ENCODE results near the gene C17orf114.

Gene C17orf114

DNA sequence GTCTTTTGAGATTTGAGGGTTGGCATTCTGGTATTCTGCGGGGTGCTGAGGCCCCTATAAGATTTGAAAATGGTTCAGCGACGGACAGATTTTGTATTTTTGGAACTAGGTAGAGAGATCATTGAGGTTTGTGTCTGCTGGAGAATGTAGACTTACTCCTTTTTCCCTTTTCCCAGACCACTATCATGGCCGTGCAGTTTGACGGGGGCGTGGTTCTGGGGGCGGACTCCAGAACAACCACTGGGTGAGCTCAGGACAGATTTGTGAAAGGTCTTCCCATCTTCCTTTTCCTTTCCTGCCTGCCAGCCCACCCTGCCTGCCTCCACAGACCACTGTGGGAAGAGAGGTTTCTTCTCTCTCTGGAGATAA, 5.6 kb downstream of the C17orf114 start:
- H3K9me3 Mint-ChIP-seq (ENCODE audit: unreplicated experiment): peaks cover 2% of the 10 kb centered on the region
- peaks cover 4% of the 10 kb centered on the region for H3K36me3 Mint-ChIP-seq (ENCODE audit: low read depth, unreplicated experiment)
- DNase-seq (ENCODE audit: low read depth) (no peak), FAIRE-seq (peak; percentile 72)
- Histone ChIP-seq H3K4me1 (ENCODE audit: insufficient read depth, low read length) (peaks cover 4% of the 10 kb centered on the region), H3K27me3 (ENCODE audit: insufficient read depth, low read length) (peaks cover 2% of the 10 kb centered on the region), H3K79me2 (ENCODE audit: insufficient read depth, low read length) (peaks cover 23% of the 10 kb centered on the region), H3K4me3 (ENCODE audit: insufficient read depth, low read depth, low read length) (peak overlapping the region; percentile 96), H3K4me2 (ENCODE audit: low read length) (peak overlapping the region; percentile 89), H3K27ac (ENCODE audit: low read depth, low read length) (peak overlapping the region; percentile 88), H2AFZ (ENCODE audit: low read depth, low read length) (peak overlapping the region; percentile 72), H4K20me1 (ENCODE audit: insufficient read depth, low read length) (peaks cover 7% of the 10 kb centered on the region), H3K36me3 (ENCODE audit: insufficient read depth, low read length) (peaks cover 18% of the 10 kb centered on the region), H3K9me3 (ENCODE audit: insufficient read depth, low read depth, low read length) (no peaks in the 10 kb centered on the region), H3K9ac (ENCODE audit: low read length) (peak overlapping the region; percentile 97)
- peak overlapping the region; percentile 98 for H3K27ac Mint-ChIP-seq (ENCODE audit: unreplicated experiment)
- H3K27me3 Mint-ChIP-seq (ENCODE audit: low read depth, unreplicated experiment): peaks cover 5% of the 10 kb centered on the region
- no peak for TF ChIP-seq EZH2 (IDR thresholded peaks at IDR 0.05; ENCODE audit: insufficient read depth, low read length)
- TF ChIP-seq, protein P1, sequence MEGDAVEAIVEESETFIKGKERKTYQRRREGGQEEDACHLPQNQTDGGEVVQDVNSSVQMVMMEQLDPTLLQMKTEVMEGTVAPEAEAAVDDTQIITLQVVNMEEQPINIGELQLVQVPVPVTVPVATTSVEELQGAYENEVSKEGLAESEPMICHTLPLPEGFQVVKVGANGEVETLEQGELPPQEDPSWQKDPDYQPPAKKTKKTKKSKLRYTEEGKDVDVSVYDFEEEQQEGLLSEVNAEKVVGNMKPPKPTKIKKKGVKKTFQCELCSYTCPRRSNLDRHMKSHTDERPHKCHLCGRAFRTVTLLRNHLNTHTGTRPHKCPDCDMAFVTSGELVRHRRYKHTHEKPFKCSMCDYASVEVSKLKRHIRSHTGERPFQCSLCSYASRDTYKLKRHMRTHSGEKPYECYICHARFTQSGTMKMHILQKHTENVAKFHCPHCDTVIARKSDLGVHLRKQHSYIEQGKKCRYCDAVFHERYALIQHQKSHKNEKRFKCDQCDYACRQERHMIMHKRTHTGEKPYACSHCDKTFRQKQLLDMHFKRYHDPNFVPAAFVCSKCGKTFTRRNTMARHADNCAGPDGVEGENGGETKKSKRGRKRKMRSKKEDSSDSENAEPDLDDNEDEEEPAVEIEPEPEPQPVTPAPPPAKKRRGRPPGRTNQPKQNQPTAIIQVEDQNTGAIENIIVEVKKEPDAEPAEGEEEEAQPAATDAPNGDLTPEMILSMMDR (IDR thresholded peaks at IDR 0.05; ENCODE audit: insufficient read depth, low read depth, low read length): no peak
- peak overlapping the region; percentile 96 for H3K4me3 Mint-ChIP-seq (ENCODE audit: unreplicated experiment)
- H3K4me1 Mint-ChIP-seq (ENCODE audit: low read depth, unreplicated experiment): peaks cover 3% of the 10 kb centered on the region

DNA sequence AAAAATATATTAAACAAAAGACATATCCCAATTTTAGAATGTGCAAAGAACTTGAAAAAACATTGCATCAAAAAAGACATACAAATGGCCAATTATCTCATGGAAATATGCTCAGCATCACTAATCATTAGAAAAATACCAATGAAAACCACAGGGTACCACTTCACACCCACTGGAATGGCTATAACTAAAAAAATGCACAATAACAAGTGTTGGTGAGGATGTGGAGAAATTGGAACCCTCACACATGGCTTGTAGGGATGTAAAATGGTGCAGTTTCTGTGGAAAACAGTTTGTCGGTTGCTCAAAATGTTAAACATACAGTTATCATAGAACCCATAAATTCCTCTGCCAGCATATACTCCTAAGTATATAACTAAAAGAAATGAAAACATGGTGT, 7.0 kb downstream of the C17orf114 start:
- peaks cover 3% of the 10 kb centered on the region for H3K4me1 Mint-ChIP-seq (ENCODE audit: low read depth, unreplicated experiment)
- Histone ChIP-seq H3K9ac (ENCODE audit: low read length) (no peak overlapping the region), H4K20me1 (ENCODE audit: insufficient read depth, low read length) (peaks cover 7% of the 10 kb centered on the region), H3K4me3 (ENCODE audit: insufficient read depth, low read depth, low read length) (no peak overlapping the region), H3K4me1 (ENCODE audit: insufficient read depth, low read length) (peaks cover 8% of the 10 kb centered on the region), H3K4me2 (ENCODE audit: low read length) (no peak overlapping the region), H3K79me2 (ENCODE audit: insufficient read depth, low read length) (peaks cover 23% of the 10 kb centered on the region), H3K27me3 (ENCODE audit: insufficient read depth, low read length) (peaks cover 2% of the 10 kb centered on the region), H3K9me3 (ENCODE audit: insufficient read depth, low read depth, low read length) (no peaks in the 10 kb centered on the region), H3K27ac (ENCODE audit: low read depth, low read length) (no peak overlapping the region), H2AFZ (ENCODE audit: low read depth, low read length) (peak overlapping the region; percentile 72), H3K36me3 (ENCODE audit: insufficient read depth, low read length) (peaks cover 18% of the 10 kb centered on the region)
- no peak for TF ChIP-seq EZH2 (IDR thresholded peaks at IDR 0.05; ENCODE audit: insufficient read depth, low read length)
- TF ChIP-seq, protein P1 (IDR thresholded peaks at IDR 0.05; ENCODE audit: insufficient read depth, low read depth, low read length): no peak
- peak overlapping the region; percentile 96 for H3K4me3 Mint-ChIP-seq (ENCODE audit: unreplicated experiment)
- H3K36me3 Mint-ChIP-seq (ENCODE audit: low read depth, unreplicated experiment): peaks cover 4% of the 10 kb centered on the region
- DNase-seq (ENCODE audit: low read depth) (no peak), FAIRE-seq (no peak)
- peaks cover 2% of the 10 kb centered on the region for H3K9me3 Mint-ChIP-seq (ENCODE audit: unreplicated experiment)
- peaks cover 5% of the 10 kb centered on the region for H3K27me3 Mint-ChIP-seq (ENCODE audit: low read depth, unreplicated experiment)
- peak overlapping the region; percentile 98 for H3K27ac Mint-ChIP-seq (ENCODE audit: unreplicated experiment)

DNA sequence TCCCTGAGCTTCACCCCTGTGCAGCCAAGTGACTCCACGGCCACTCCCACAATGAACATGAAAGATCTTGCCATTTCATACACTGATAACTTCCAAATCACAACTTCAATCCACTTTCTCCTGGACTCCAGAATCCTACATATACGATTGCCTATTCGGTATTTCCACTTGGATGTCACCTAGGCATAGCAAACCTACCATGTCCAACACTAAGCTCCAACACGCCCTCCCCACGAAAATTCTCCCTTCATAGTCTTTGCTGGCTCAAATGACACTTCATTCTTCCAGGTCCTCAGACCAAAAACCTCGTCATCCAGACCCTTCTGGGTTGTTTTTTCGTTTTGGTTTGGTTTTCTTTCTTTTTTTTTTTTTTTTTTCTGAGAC, 11.4 kb downstream of the C17orf114 start:
- peaks cover 5% of the 10 kb centered on the region for H3K27me3 Mint-ChIP-seq (ENCODE audit: low read depth, unreplicated experiment)
- peaks cover 18% of the 10 kb centered on the region for H3K4me1 ChIP-seq (ENCODE audit: insufficient read depth, low read length)
- peaks cover 13% of the 10 kb centered on the region for H3K27me3 ChIP-seq (ENCODE audit: insufficient read depth, low read length)
- peaks cover 2% of the 10 kb centered on the region for H3K9me3 Mint-ChIP-seq (ENCODE audit: unreplicated experiment)
- peak overlapping the region; percentile 78 for H3K9ac ChIP-seq (ENCODE audit: low read length)
- no peaks in the 10 kb centered on the region for H3K79me2 ChIP-seq (ENCODE audit: insufficient read depth, low read length)
- H3K4me3 ChIP-seq (ENCODE audit: insufficient read depth, low read depth, low read length): peak overlapping the region; percentile 60
- no peaks in the 10 kb centered on the region for H3K4me1 Mint-ChIP-seq (ENCODE audit: low read depth, unreplicated experiment)
- H3K4me3 Mint-ChIP-seq (ENCODE audit: unreplicated experiment): peak overlapping the region; percentile 84
- no peak for DNase-seq (ENCODE audit: low read depth)
- no peaks in the 10 kb centered on the region for H3K36me3 Mint-ChIP-seq (ENCODE audit: low read depth, unreplicated experiment)
- H3K27ac Mint-ChIP-seq (ENCODE audit: unreplicated experiment): peak overlapping the region; percentile 43
- peak overlapping the region; percentile 89 for H3K4me2 ChIP-seq (ENCODE audit: low read length)
- peak overlapping the region; percentile 75 for H3K27ac ChIP-seq (ENCODE audit: low read depth, low read length)
- H3K36me3 ChIP-seq (ENCODE audit: insufficient read depth, low read length): no peaks in the 10 kb centered on the region
- TF ChIP-seq EZH2 (IDR thresholded peaks at IDR 0.05; ENCODE audit: insufficient read depth, low read length): no peak
- TF ChIP-seq, protein P1 (IDR thresholded peaks at IDR 0.05; ENCODE audit: insufficient read depth, low read depth, low read length): no peak
- no peaks in the 10 kb centered on the region for H3K9me3 ChIP-seq (ENCODE audit: insufficient read depth, low read depth, low read length)
- FAIRE-seq: no peak
- H2AFZ ChIP-seq (ENCODE audit: low read depth, low read length): peak overlapping the region; percentile 86
- no peaks in the 10 kb centered on the region for H4K20me1 ChIP-seq (ENCODE audit: insufficient read depth, low read length)

All from astrocyte (in vitro differentiated cells and primary cell).